HCT116 (cell line): Measurements from ENCODE around the gene TICAM2. TPM values are rescaled to one million over a fixed set of nuclear protein-coding genes. Genes with fewer than 3 reads are reported as not detected.
A peak's percentile ranks its signal among the peaks of the same experiment; 100 is the strongest.

Source experiments
- ATAC-seq: fragments of 200-7000 bp; cut with Tn5 transposase; 2 replicates; pipeline ENCODE4 v1.9.1; 2020; ENCODE audit warnings: mild to moderate bottlenecking, moderate library complexity
- BruUV-seq: library from RNA; stranded (reverse); fragments of 400-500 nt; replicated peaks from 2 replicates; lab custom pipeline; 2021; lab: Mats Ljungman, UMichigan
- CTCF ChIA-PET: fragments of 300-600 bp; sonication (Branson Sonifier 250); formaldehyde crosslinking; loops from one replicate; lab custom pipeline; 2021; ENCODE audit warnings: antibody characterized with exemption; lab: Charles Lee
- POLR2A ChIA-PET: fragments of 300-600, 350-600 bp; sonication (Branson Sonifier 250); formaldehyde crosslinking; loops from one replicate; lab custom pipeline; 2021; ENCODE audit warnings: antibody characterized with exemption; lab: Charles Lee
- RAD21 ChIA-PET, 2 experiments: fragments of 300-600 bp; sonication (Branson Sonifier 250); formaldehyde crosslinking; loops; one replicate each; lab custom pipeline; 2023; ENCODE audit warnings: low total read pairs in 2 of 2; ENCODE audit not compliant: uncharacterized antibody in 2 of 2, unreplicated experiment in 2 of 2, low non-redundant PET in 1 of 2; lab: Charles Lee
- DNase-seq: peaks from one replicate; pipeline ENCODE4 v3.0.0-alpha.2; 2010; ENCODE audit warnings: low read depth, low spot score
- H2AFZ ChIP-seq: fragments of 200-600 bp; shearing (Covaris generic), sonication (generic); 2 replicates; pipeline ENCODE4 v1.6.1; 2017; ENCODE audit warnings: low read depth, mixed run types, mixed read lengths, antibody characterized with exemption, low read length; ENCODE audit not compliant: poor library complexity, severe bottlenecking
- H3K27ac ChIP-seq: 2 replicates; pipeline ENCODE4 v1.5.1; 2012; ENCODE audit warnings: low read depth, low read length
- H3K27me3 ChIP-seq: fragments of 200-600 bp; sonication (generic); 2 replicates; pipeline ENCODE4 v1.6.1; 2016; ENCODE audit warnings: mixed run types, low read length, mixed read lengths; ENCODE audit not compliant: insufficient read depth
- H3K36me3 ChIP-seq, 2 experiments: fragments of 200-500 bp in 1 of 2; fragments of 200-600 bp in 1 of 2; sonication (Bioruptor generic) in 1 of 2; sonication (generic) in 1 of 2; 2 replicates each; pipeline versions ENCODE4 v1.5.1 to v1.6.1; 2014 to 2016; ENCODE audit warnings: low read length in 2 of 2, inconsistent platforms in 1 of 2, mixed read lengths in 1 of 2, mixed run types in 1 of 2; ENCODE audit not compliant: insufficient read depth in 2 of 2, control insufficient read depth in 1 of 2
- H3K4me1 ChIP-seq, 2 experiments: fragments of 200-600 bp in 1 of 2; sonication (generic) in 1 of 2; 2 replicates each; pipeline versions ENCODE4 v1.5.1 to v1.6.1; 2012 to 2017; ENCODE audit warnings: low read length in 2 of 2, inconsistent platforms in 1 of 2, mild to moderate bottlenecking in 1 of 2, mixed read lengths in 1 of 2, mixed run types in 1 of 2, moderate library complexity in 1 of 2; ENCODE audit not compliant: insufficient read depth in 2 of 2, control insufficient read depth in 1 of 2
- H3K4me2 ChIP-seq: fragments of 200-600 bp; sonication (generic); 2 replicates; pipeline ENCODE4 v1.6.1; 2017; ENCODE audit warnings: mixed run types, low read length, mixed read lengths
- H3K4me3 ChIP-seq, 2 experiments: fragments of 200-600 bp in 1 of 2; sonication (generic) in 1 of 2; replicated peaks in 1 of 2; 2 replicates each; pipeline ENCODE4 v1.5.1; 2011 to 2016; ENCODE audit warnings: low read length in 2 of 2, control low read depth in 1 of 2, low read depth in 1 of 2, mild to moderate bottlenecking in 1 of 2, mixed read lengths in 1 of 2, mixed run types in 1 of 2
- H3K79me2 ChIP-seq: fragments of 200-600 bp; sonication (generic); 2 replicates; pipeline ENCODE4 v1.6.1; 2017; ENCODE audit warnings: mild to moderate bottlenecking, mixed run types, low read length, moderate library complexity, mixed read lengths; ENCODE audit not compliant: insufficient read depth
- H3K9ac ChIP-seq: fragments of 200-600 bp; sonication (generic); 2 replicates; pipeline ENCODE4 v1.6.1; 2016; ENCODE audit warnings: low read length, mixed read lengths
- H3K9me2 ChIP-seq: fragments of 200-600 bp; sonication (generic), shearing (Covaris generic); 2 replicates; pipeline ENCODE4 v1.6.1; 2017; ENCODE audit warnings: mixed run types, mild to moderate bottlenecking, moderate library complexity; ENCODE audit not compliant: insufficient read depth
- H3K9me3 ChIP-seq, 2 experiments: fragments of 200-500 bp in 1 of 2; fragments of 200-600 bp in 1 of 2; sonication (Bioruptor generic) in 1 of 2; sonication (generic) in 1 of 2; 2 replicates each; pipeline ENCODE4 v1.6.1; 2014 to 2017; ENCODE audit warnings: low read length in 2 of 2, mixed read lengths in 2 of 2, inconsistent platforms in 1 of 2, low read depth in 1 of 2, mild to moderate bottlenecking in 1 of 2, mixed run types in 1 of 2, moderate library complexity in 1 of 2; ENCODE audit not compliant: control insufficient read depth in 1 of 2, insufficient read depth in 1 of 2
- H4K20me1 ChIP-seq: fragments of 200-600 bp; sonication (generic), shearing (Covaris generic); 2 replicates; pipeline ENCODE4 v1.6.1; 2017; ENCODE audit warnings: mixed run types, mild to moderate bottlenecking, moderate library complexity; ENCODE audit not compliant: insufficient read depth
- FOSL1 ChIP-seq: IDR thresholded peaks from 2 replicates; pipeline ENCODE4 v1.6.1; 2012; ENCODE audit warnings: low read depth
- JUND ChIP-seq: IDR thresholded peaks from 2 replicates; pipeline ENCODE4 v1.6.1; 2012
- SP1 ChIP-seq: IDR thresholded peaks from 2 replicates; pipeline ENCODE4 v1.6.1; 2012; ENCODE audit warnings: low read depth
- TCF7L2 ChIP-seq: IDR thresholded peaks from 2 replicates; pipeline ENCODE4 v1.7.0; 2011; ENCODE audit warnings: borderline replicate concordance, inconsistent platforms; ENCODE audit not compliant: insufficient read depth, insufficient read length; ENCODE audit errors: extremely low read depth
- ZFX ChIP-seq: fragments of 450-650 bp; IDR thresholded peaks from 2 replicates; pipeline ENCODE4 v1.6.1; 2017
- intact Hi-C: fragments of 100-400 bp; cut with micrococcal nuclease; formaldehyde crosslinking; loops from 2 replicates; pipeline ENCODE4 v1.10.0; 2022
- total RNA-seq: library from RNA; stranded (reverse); gene quantifications from one replicate; pipeline ENCODE4 v1.2.1, GENCODE V29; 2021; ENCODE audit not compliant: unreplicated experiment
- TF ChIP-seq, protein P1 (sequence below): IDR thresholded peaks from 2 replicates; pipeline ENCODE4 v1.6.1; 2012
- TF ChIP-seq, protein P2 (sequence below): IDR thresholded peaks from 2 replicates; pipeline ENCODE4 v1.6.1; 2012
- TF ChIP-seq, protein P3 (sequence below), 3 experiments: fragments of 200-600 bp in 1 of 3; sonication (generic) in 1 of 3; IDR thresholded peaks in 2 of 3; conservative IDR thresholded peaks in 1 of 3; 2 replicates each; pipeline ENCODE4 v1.5.1; 2012 to 2017; ENCODE audit warnings: low read depth in 2 of 3, low read length in 2 of 3, antibody characterized with exemption in 1 of 3, borderline replicate concordance in 1 of 3, control low read depth in 1 of 3, mild to moderate bottlenecking in 1 of 3, mixed read lengths in 1 of 3, mixed run types in 1 of 3, moderate library complexity in 1 of 3; ENCODE audit not compliant: insufficient read depth in 1 of 3

The TICAM2 gene
- total RNA-seq, 1 experiment from 2014 or later, result 2.9 TPM

DNA sequence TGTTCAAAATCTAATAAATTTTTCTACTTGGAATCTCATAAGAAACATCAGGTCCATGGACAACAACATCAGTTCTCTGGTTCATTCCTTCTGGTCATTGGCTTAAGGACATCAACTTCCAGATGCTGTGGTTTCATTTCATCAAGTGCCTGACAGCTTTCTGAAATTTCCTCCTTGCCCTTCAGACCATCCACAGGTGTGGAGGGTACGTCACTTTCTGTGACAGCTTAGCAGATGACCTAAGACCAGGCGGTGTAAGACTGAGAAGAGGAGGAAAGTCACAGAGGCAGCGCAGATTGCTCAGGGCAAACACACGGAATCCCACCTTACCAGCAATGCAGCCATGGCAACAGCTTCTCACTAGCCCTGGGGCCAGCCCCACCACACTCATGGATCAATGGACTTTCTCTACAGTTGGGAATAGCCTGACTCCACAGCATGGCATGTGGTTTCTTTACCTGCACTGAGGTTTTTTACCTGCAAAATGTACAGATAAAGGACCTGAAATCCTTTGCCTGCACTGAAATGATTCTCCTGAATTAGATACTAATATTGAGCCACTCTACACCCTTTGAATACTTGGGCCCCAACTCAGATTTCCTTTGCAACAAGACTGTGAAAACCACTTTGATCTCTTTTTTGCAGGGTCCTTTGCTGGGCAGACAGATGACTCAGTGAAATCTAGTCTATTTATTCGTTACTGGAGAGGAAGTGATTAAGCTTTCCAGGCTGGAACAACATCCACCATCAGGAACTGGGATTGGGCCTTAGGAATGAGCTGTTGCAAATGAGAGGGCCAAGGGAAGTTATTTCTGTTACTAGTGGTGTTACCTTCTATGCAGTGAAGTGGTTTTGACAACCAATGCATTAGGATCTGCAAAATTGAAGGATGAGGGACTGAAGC lies 26.9 kb downstream of the TICAM2 start:
- H3K9me2 ChIP-seq, result no peaks in the 10 kb centered on the region
- peak; percentile 46 for ATAC-seq
- TF ChIP-seq SP1, result peak; percentile 25; the same call in 1 of the 2 replicates
- TF ChIP-seq, protein P1, sequence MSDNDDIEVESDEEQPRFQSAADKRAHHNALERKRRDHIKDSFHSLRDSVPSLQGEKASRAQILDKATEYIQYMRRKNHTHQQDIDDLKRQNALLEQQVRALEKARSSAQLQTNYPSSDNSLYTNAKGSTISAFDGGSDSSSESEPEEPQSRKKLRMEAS, result no peak
- peak; percentile 50; the same call in 1 of the 2 replicates for TF ChIP-seq FOSL1
- TF ChIP-seq, protein P2, sequence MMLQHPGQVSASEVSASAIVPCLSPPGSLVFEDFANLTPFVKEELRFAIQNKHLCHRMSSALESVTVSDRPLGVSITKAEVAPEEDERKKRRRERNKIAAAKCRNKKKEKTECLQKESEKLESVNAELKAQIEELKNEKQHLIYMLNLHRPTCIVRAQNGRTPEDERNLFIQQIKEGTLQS, result no peak
- no peak for TF ChIP-seq ZFX
- TF ChIP-seq TCF7L2, result no peak
- TF ChIP-seq, protein P3, sequence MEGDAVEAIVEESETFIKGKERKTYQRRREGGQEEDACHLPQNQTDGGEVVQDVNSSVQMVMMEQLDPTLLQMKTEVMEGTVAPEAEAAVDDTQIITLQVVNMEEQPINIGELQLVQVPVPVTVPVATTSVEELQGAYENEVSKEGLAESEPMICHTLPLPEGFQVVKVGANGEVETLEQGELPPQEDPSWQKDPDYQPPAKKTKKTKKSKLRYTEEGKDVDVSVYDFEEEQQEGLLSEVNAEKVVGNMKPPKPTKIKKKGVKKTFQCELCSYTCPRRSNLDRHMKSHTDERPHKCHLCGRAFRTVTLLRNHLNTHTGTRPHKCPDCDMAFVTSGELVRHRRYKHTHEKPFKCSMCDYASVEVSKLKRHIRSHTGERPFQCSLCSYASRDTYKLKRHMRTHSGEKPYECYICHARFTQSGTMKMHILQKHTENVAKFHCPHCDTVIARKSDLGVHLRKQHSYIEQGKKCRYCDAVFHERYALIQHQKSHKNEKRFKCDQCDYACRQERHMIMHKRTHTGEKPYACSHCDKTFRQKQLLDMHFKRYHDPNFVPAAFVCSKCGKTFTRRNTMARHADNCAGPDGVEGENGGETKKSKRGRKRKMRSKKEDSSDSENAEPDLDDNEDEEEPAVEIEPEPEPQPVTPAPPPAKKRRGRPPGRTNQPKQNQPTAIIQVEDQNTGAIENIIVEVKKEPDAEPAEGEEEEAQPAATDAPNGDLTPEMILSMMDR (IDR thresholded peaks at IDR 0.05 in 2 of 3, conservative IDR thresholded peaks at IDR 0.05 in 1 of 3; ENCODE audit: borderline replicate concordance in 1 of 3, insufficient read depth in 1 of 3, low read depth in 2 of 3, low read length in 2 of 3), result no peak
- peak; percentile 37; the same call in 1 of the 2 replicates for TF ChIP-seq JUND
- H3K4me2 ChIP-seq, result peak overlapping the region; percentile 28
- no peak overlapping the region for H3K9ac ChIP-seq
- H3K79me2 ChIP-seq, result no peaks in the 10 kb centered on the region
- intact Hi-C loops, result no loop called here
- no peak overlapping the region for H3K4me3 ChIP-seq
- no peak overlapping the region for H3K27ac ChIP-seq
- peaks cover 0 to 35% of the 10 kb centered on the region in 2 experiments; a peak in 3 of 4 replicates for H3K4me1 ChIP-seq
- no TSS peak for BruUV-seq
- no peaks in the 10 kb centered on the region for H4K20me1 ChIP-seq
- CTCF ChIA-PET, result interaction anchor here (0.7 to 2.9 kb wide), 20 partner anchors 9 to 492 kb away, joined by 3 to 51 read pairs (median 4); partner anchors contain the start of gene FEM1C
- no peak overlapping the region for H2AFZ ChIP-seq
- no peak for DNase-seq
- H3K27me3 ChIP-seq, result no peaks in the 10 kb centered on the region
- no peaks in the 10 kb centered on the region for H3K36me3 ChIP-seq
- H3K9me3 ChIP-seq, result no peaks in the 10 kb centered on the region
- POLR2A ChIA-PET, result interaction anchor here (0.9 to 1.6 kb wide), 3 partner anchors 24 to 266 kb away, joined by 3 to 6 read pairs (median 6); no protein-coding TSS in a partner anchor
- RAD21 ChIA-PET, result interaction anchor here (0.7 to 1.9 kb wide), 13 partner anchors 32 to 505 kb away, joined by 3 to 22 read pairs (median 3); partner anchors contain the start of gene CCDC112 (in 1 of the 2)
